ENCODE measurements around the gene CFAP69.

GRCh38 chr7:90309872-90310271 lies 64.9 kb downstream of the CFAP69 start:
- TF ChIP-seq POLR2A (IDR thresholded peaks at IDR 0.05; ENCODE audit: low read length) (no peak), GATA1 (IDR thresholded peaks at IDR 0.05; ENCODE audit: low read depth, low read length) (no peak)

Data from erythroblast (primary cell).